ENCODE data around the gene PHACTR3. TPM values are rescaled to one million over a fixed set of nuclear protein-coding genes. Genes with fewer than 3 reads are reported as not detected.

The PHACTR3 gene
- total RNA-seq, 4 donors from 2014 or later: 0.66 to 7.8 TPM; not detected in 2

GRCh38 chr20:59808729-59809381, 204.5 kb downstream of the PHACTR3 start:
- no peak for TF ChIP-seq CTCF (IDR thresholded peaks at IDR 0.05; ENCODE audit: low read depth)

- no peak for TF ChIP-seq CTCF (IDR thresholded peaks at IDR 0.05; ENCODE audit: low read depth)
Observed at GRCh38 chr20:59809630-59810448, 205.5 kb downstream of the PHACTR3 start.

GRCh38 chr20:59810449-59811187, 206.3 kb downstream of the PHACTR3 start:
- no peak for TF ChIP-seq CTCF (IDR thresholded peaks at IDR 0.05; ENCODE audit: low read depth)

DNA sequence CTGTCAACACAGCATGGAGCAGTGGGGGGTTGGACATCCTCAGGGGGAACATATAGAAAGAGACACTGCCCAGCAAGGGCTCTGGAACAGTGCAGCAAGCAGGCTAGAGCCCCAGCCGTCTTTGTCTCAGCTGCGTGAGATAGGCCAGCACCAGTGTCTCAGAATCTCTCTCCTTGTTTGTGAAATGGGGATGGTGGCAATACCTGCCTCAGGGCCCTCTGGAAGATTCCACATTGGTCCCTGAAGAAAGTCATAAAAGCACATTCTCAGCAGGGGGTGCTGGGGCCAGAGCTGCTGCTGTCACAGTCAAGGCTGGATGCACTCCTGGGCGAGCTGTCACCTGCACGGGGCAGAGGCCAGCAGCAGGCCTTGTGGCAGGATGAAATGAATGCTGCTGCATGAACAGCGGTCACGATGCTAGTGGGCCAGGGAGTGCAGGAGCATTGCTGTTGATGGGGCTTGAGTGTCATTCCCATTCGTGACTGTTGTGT, 207.4 kb downstream of the PHACTR3 start:
- TF ChIP-seq CTCF (IDR thresholded peaks at IDR 0.05; ENCODE audit: low read depth): no peak

GRCh38 chr20:59812286-59813125, 208.2 kb downstream of the PHACTR3 start:
- no peak for TF ChIP-seq CTCF (IDR thresholded peaks at IDR 0.05; ENCODE audit: low read depth)

GRCh38 chr20:59813126-59813947, 209.0 kb downstream of the PHACTR3 start:
- TF ChIP-seq CTCF (IDR thresholded peaks at IDR 0.05; ENCODE audit: low read depth): no peak

Measured in subcutaneous adipose tissue (tissue), 4 donors.